Kidney (tissue), 22 donors: ENCODE measurements around the gene CTDSP1. TPM values are rescaled to one million over a fixed set of nuclear protein-coding genes. Genes with fewer than 3 reads are reported as not detected.

ENCODE experiments used
- DNase-seq, 5 donors: peaks; one replicate each; pipeline ENCODE4 v3.0.0-alpha.2; 2013 to 2020
- FAIRE-seq: peaks from 2 replicates; lab custom pipeline; 2012; peaks lifted over from hg19 to GRCh38; lab: Jason Lieb, UNC
- H3K27ac ChIP-seq, 2 donors: one replicate each; pipeline ENCODE4 v1.7.0; 2013; ENCODE audit warnings: low read depth in 2 of 2, low read length in 2 of 2, inconsistent platforms in 1 of 2
- H3K27me3 ChIP-seq: one replicate; pipeline ENCODE4 v1.7.1; 2013; ENCODE audit warnings: low read length, inconsistent platforms; ENCODE audit not compliant: control insufficient read depth, insufficient read depth
- H3K36me3 ChIP-seq, 3 donors: one replicate each; pipeline versions ENCODE4 v1.7.0 to v1.7.1; 2013; ENCODE audit warnings: low read length in 3 of 3, control low read depth in 1 of 3, inconsistent platforms in 1 of 3; ENCODE audit not compliant: insufficient read depth in 3 of 3, control insufficient read depth in 2 of 3
- H3K4me1 ChIP-seq, 3 donors: one replicate each; pipeline versions ENCODE4 v1.7.0 to v1.7.1; 2013; ENCODE audit warnings: low read length in 3 of 3, inconsistent platforms in 1 of 3, low read depth in 1 of 3; ENCODE audit not compliant: control insufficient read depth in 2 of 3, insufficient read depth in 2 of 3
- H3K4me3 ChIP-seq, 3 donors: one replicate each; pipeline versions ENCODE4 v1.7.0 to v1.8.1; 2013; ENCODE audit warnings: low read length in 3 of 3, control low read depth in 1 of 3, inconsistent platforms in 1 of 3
- H3K9ac ChIP-seq, 3 donors: one replicate each; pipeline versions ENCODE4 v1.7.0 to v1.7.1; 2013; ENCODE audit warnings: low read length in 3 of 3, control low read depth in 1 of 3, inconsistent platforms in 1 of 3
- H3K9me3 ChIP-seq, 3 donors: one replicate each; pipeline versions ENCODE4 v1.7.0 to v1.7.1; 2013; ENCODE audit warnings: low read length in 3 of 3, control low read depth in 1 of 3, inconsistent platforms in 1 of 3; ENCODE audit not compliant: control insufficient read depth in 2 of 3, insufficient read depth in 1 of 3
- intact Hi-C: fragments of 100-400 bp; cut with DNase I; formaldehyde crosslinking; loops from one replicate; pipeline ENCODE4 v1.11.1; 2022
- long read RNA-seq, 10 donors: library from polyadenylated mRNA in 1 of 10; unstranded in 1 of 10; transcript quantifications; one replicate each; pipeline ENCODE4 v2.0.0 and lab custom pipeline, GENCODE V29; 2021 to 2026
- polyA plus RNA-seq: library from polyadenylated mRNA; stranded (reverse); fragments of 350-450 nt; fragmentation: Illumina TruSeq; extraction: RNeasy Lipid Tissue Mini Kit (QIAGEN cat#74804); gene quantifications from one replicate; pipeline ENCODE4 v1.2.3, GENCODE V29; 2014; ENCODE audit warnings: low read depth, low replicate concordance; ENCODE audit not compliant: insufficient read depth
- total RNA-seq: library from RNA; stranded (reverse); fragmentation: NEBNext Ultra II Directional; extraction: Animal tissue kit (Norgen Biotek cat#: 25700); gene quantifications from one replicate; pipeline ENCODE4 v1.2.1, GENCODE V29; 2021
- TF ChIP-seq, protein P1 (sequence below): IDR thresholded peaks from 3 replicates; pipeline ENCODE4 v1.5.1; 2012; ENCODE audit warnings: mild to moderate bottlenecking, moderate library complexity, borderline replicate concordance; ENCODE audit not compliant: insufficient read depth; ENCODE audit errors: extremely low read depth
- donor health status: control.
- donor health status: control.
- donor health status: control.
- donor health status: control.
- donor health status: control.
- donor health status: DM: yes; HTN: yes; CAD: no.
- donor health status: Normal renal cell carcinoma (clear cell type).

Gene CTDSP1
- 196 TPM for total RNA-seq
- 118 TPM for polyA plus RNA-seq
- long read RNA-seq, donor 1, transcript CTDSP1-201 (7 exons, 2,638 nt): major isoform, 9 of 42 reads
- long read RNA-seq, donor 1, partial matches to known transcripts: 15 of 42 reads
- long read RNA-seq, donor 1, other reads (novel, unspliced or antisense): 16 of 42 reads
- long read RNA-seq, donor 2, transcript CTDSP1-201 (7 exons, 2,638 nt): major isoform, 11 of 138 reads
- long read RNA-seq, donor 2, partial matches to known transcripts: 106 of 138 reads
- long read RNA-seq, donor 2, other reads (novel, unspliced or antisense): 21 of 138 reads
- long read RNA-seq, donor 3, transcript CTDSP1-201 (7 exons, 2,638 nt): major isoform, 13 of 48 reads
- long read RNA-seq, donor 3, partial matches to known transcripts: 12 of 48 reads
- long read RNA-seq, donor 3, other reads (novel, unspliced or antisense): 21 of 48 reads
- long read RNA-seq, donor 4, transcript CTDSP1-201 (7 exons, 2,638 nt): major isoform, 8 of 26 reads
- long read RNA-seq, donor 4, partial matches to known transcripts: 0 of 26 reads
- long read RNA-seq, donor 4, other reads (novel, unspliced or antisense): 17 of 26 reads
- long read RNA-seq, donor 5, partial matches to known transcripts: 0 of 2 reads
- long read RNA-seq, donor 5, other reads (novel, unspliced or antisense): 0 of 2 reads
- long read RNA-seq, donor 6, transcript CTDSP1-201 (7 exons, 2,638 nt): major isoform, 23 of 87 reads
- long read RNA-seq, donor 6, partial matches to known transcripts: 36 of 87 reads
- long read RNA-seq, donor 6, other reads (novel, unspliced or antisense): 27 of 87 reads
- long read RNA-seq, donor 7, partial matches to known transcripts: 5 of 94 reads
- long read RNA-seq, donor 7, other reads (novel, unspliced or antisense): 84 of 94 reads
- long read RNA-seq, donor 8, transcript CTDSP1-201 (7 exons, 2,638 nt): major isoform, 13 of 127 reads
- long read RNA-seq, donor 8, partial matches to known transcripts: 78 of 127 reads
- long read RNA-seq, donor 8, other reads (novel, unspliced or antisense): 33 of 127 reads
- long read RNA-seq, donor 9, transcript CTDSP1-201 (7 exons, 2,638 nt): major isoform, 9 of 22 reads
- long read RNA-seq, donor 9, partial matches to known transcripts: 0 of 22 reads
- long read RNA-seq, donor 9, other reads (novel, unspliced or antisense): 13 of 22 reads
- long read RNA-seq, donor 10, transcript CTDSP1-201 (7 exons, 2,638 nt): major isoform, 12 of 35 reads
- long read RNA-seq, donor 10, partial matches to known transcripts: 5 of 35 reads
- long read RNA-seq, donor 10, other reads (novel, unspliced or antisense): 17 of 35 reads

GRCh38 chr2:218399391-218400166, at the start of gene CTDSP1:
Gene CTDSP1, plus strand, starts transcription at chr2:218399868. Its CDS starts 223 bp downstream, at chr2:218400091.
- no peak for FAIRE-seq

GRCh38 chr2:218354045-218354444, 45.6 kb upstream of the CTDSP1 start:
- no peak overlapping the region for H3K4me3 ChIP-seq
- no peak overlapping the region for H3K9ac ChIP-seq
- H3K27me3 ChIP-seq: no peaks in the 10 kb centered on the region
- intact Hi-C loops: loop anchor here (10.0 kb wide), 1 partner anchor 49 kb away; no protein-coding TSS in a partner anchor
- TF ChIP-seq, protein P1, sequence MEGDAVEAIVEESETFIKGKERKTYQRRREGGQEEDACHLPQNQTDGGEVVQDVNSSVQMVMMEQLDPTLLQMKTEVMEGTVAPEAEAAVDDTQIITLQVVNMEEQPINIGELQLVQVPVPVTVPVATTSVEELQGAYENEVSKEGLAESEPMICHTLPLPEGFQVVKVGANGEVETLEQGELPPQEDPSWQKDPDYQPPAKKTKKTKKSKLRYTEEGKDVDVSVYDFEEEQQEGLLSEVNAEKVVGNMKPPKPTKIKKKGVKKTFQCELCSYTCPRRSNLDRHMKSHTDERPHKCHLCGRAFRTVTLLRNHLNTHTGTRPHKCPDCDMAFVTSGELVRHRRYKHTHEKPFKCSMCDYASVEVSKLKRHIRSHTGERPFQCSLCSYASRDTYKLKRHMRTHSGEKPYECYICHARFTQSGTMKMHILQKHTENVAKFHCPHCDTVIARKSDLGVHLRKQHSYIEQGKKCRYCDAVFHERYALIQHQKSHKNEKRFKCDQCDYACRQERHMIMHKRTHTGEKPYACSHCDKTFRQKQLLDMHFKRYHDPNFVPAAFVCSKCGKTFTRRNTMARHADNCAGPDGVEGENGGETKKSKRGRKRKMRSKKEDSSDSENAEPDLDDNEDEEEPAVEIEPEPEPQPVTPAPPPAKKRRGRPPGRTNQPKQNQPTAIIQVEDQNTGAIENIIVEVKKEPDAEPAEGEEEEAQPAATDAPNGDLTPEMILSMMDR: no peak
- no peak overlapping the region for H3K27ac ChIP-seq
- peaks cover 0 to 16% (median 0%) of the 10 kb centered on the region in 3 donors for H3K4me1 ChIP-seq
- no peak for FAIRE-seq
- H3K9me3 ChIP-seq: peaks cover 0 to 3% (median 0%) of the 10 kb centered on the region in 3 donors
- no peaks in the 10 kb centered on the region for H3K36me3 ChIP-seq
- DNase-seq: peak in 1 of 5 donors; percentile 29

More at GRCh38 chr2:218399391-218400166, at the start of gene CTDSP1:
- TF ChIP-seq, protein P1: peak; percentile 6
- H3K27me3 ChIP-seq: no peaks in the 10 kb centered on the region
- no peaks in the 10 kb centered on the region for H3K9me3 ChIP-seq
- H3K36me3 ChIP-seq: peaks cover 0 to 13% (median 2%) of the 10 kb centered on the region in 3 donors
- H3K27ac ChIP-seq: peak within 1 kb of the TSS; percentile 99
- intact Hi-C loops: loop anchor here (10.0 kb wide), 1 partner anchor 105 kb away; the partner anchor contains the start of gene TMBIM1
- DNase-seq: peak; percentile 98 to 99 (median 99)
- peak within 1 kb of the TSS; percentile 47 to 89 (median 85) for H3K9ac ChIP-seq
- peaks cover 0 to 29% (median 12%) of the 10 kb centered on the region in 3 donors for H3K4me1 ChIP-seq
- peak within 1 kb of the TSS; percentile 68 to 85 (median 73) for H3K4me3 ChIP-seq
